K562 (cell line): Measurements from ENCODE around the gene ZNF780B. TPM values are rescaled to one million over a fixed set of nuclear protein-coding genes. Genes with fewer than 3 reads are reported as not detected.
A peak's percentile ranks its signal among the peaks of the same experiment; 100 is the strongest.

Experiments
- CCAR2 ChIP-seq: fragments of 200-400 bp; formaldehyde crosslinking; IDR thresholded peaks from 2 replicates; pipeline ENCODE4 v1.6.1; 2017; ENCODE audit warnings: mild to moderate bottlenecking, low read depth, low read length
- E4F1 ChIP-seq: fragments of 250-450 bp; sonication (Bioruptor Pico); IDR thresholded peaks from 2 replicates; pipeline ENCODE4 v1.5.0; 2021; ENCODE audit warnings: mild to moderate bottlenecking, borderline replicate concordance
- EHMT2 ChIP-seq: fragments of 450-650 bp; IDR thresholded peaks from 2 replicates; pipeline ENCODE4 v1.6.1; 2018; ENCODE audit warnings: antibody characterized with exemption
- FOXO4 ChIP-seq: fragments of 450-650 bp; formaldehyde crosslinking; IDR thresholded peaks from 2 replicates; pipeline ENCODE4 v1.4.0; 2020; ENCODE audit warnings: mild to moderate bottlenecking, moderate library complexity
- HNRNPH1 ChIP-seq: fragments of 200-400 bp; formaldehyde crosslinking; optimal IDR thresholded peaks from 2 replicates; pipeline ENCODE3; 2017; ENCODE audit warnings: low read depth, mild to moderate bottlenecking, low read length, moderate library complexity
- ID3 ChIP-seq, 2 experiments: fragments of 250-450 bp in 1 of 2; fragments of 450-650 bp in 1 of 2; sonication (Bioruptor Pico) in 1 of 2; IDR thresholded peaks; 2 replicates each; pipeline versions ENCODE4 v1.6.1 to v1.8.0; 2016 to 2021; ENCODE audit warnings: mild to moderate bottlenecking in 2 of 2, moderate library complexity in 2 of 2, missing compliant biosample characterization in 1 of 2, missing genetic modification characterization in 1 of 2
- JUND ChIP-seq, 2 experiments: IDR thresholded peaks; 2 replicates in 1 of 2; 3 replicates in 1 of 2; pipeline ENCODE4 v1.6.1; 2011; ENCODE audit warnings: borderline replicate concordance in 2 of 2, low read depth in 2 of 2, low read length in 2 of 2, improper control_type of control experiment in 1 of 2, missing biosample characterization in 1 of 2, missing genetic modification characterization in 1 of 2, missing genetic modification reagents in 1 of 2
- KAT2B ChIP-seq: IDR thresholded peaks from one replicate; pipeline ENCODE4 v1.6.1; 2012; ENCODE audit warnings: low read depth, mild to moderate bottlenecking, control low read depth, inconsistent platforms, low read length, moderate library complexity
- KLF10 ChIP-seq: fragments of 250-450 bp; sonication (Bioruptor Pico); IDR thresholded peaks from 2 replicates; pipeline ENCODE4 v1.6.1; 2021; ENCODE audit warnings: matching md5 sums
- NELFE ChIP-seq: IDR thresholded peaks from 2 replicates; pipeline ENCODE4 v1.6.1; 2011; ENCODE audit warnings: mild to moderate bottlenecking; ENCODE audit not compliant: insufficient read depth, insufficient read length
- PHTF2 ChIP-seq: fragments of 250-450 bp; sonication (Bioruptor Pico); IDR thresholded peaks from 2 replicates; pipeline ENCODE4 v1.5.0; 2021; ENCODE audit warnings: mild to moderate bottlenecking
- PTTG1 ChIP-seq: fragments of 450-650 bp; IDR thresholded peaks from 2 replicates; pipeline ENCODE4 v1.6.1; 2016; ENCODE audit warnings: low read depth, mild to moderate bottlenecking, missing genetic modification characterization, missing compliant biosample characterization
- RBFOX2 ChIP-seq: fragments of 200-400 bp; formaldehyde crosslinking; IDR thresholded peaks from 2 replicates; pipeline ENCODE4 v1.6.1; 2017; ENCODE audit warnings: low read depth, mild to moderate bottlenecking, low read length, moderate library complexity
- RFX7 ChIP-seq: fragments of 250-450 bp; sonication (Bioruptor Pico); IDR thresholded peaks from 2 replicates; pipeline ENCODE4 v1.5.1; 2021; ENCODE audit warnings: mild to moderate bottlenecking
- RNF219 ChIP-seq: fragments of 250-450 bp; sonication (Bioruptor Pico); IDR thresholded peaks from 2 replicates; pipeline ENCODE4 v1.5.0; 2022; ENCODE audit warnings: mild to moderate bottlenecking
- SAP30 ChIP-seq: fragments of 200-600 bp; sonication (generic); IDR thresholded peaks from 2 replicates; pipeline ENCODE4 v1.6.1; 2012; ENCODE audit warnings: borderline replicate concordance, low read depth, mild to moderate bottlenecking, moderate library complexity, low read length, control low read depth, inconsistent platforms; ENCODE audit not compliant: insufficient read depth, poor library complexity, severe bottlenecking
- SMARCB1 ChIP-seq: IDR thresholded peaks from 2 replicates; pipeline ENCODE4 v1.6.1; 2011; ENCODE audit warnings: improper control_type of control experiment, low read depth; ENCODE audit not compliant: insufficient read length
- THRAP3 ChIP-seq: fragments of 450-650 bp; IDR thresholded peaks from 2 replicates; pipeline ENCODE4 v1.6.1; 2016; ENCODE audit warnings: mild to moderate bottlenecking, inconsistent platforms, borderline replicate concordance
- ZNF764 ChIP-seq: fragments of 250-450 bp; sonication (Bioruptor Pico); IDR thresholded peaks from 2 replicates; pipeline ENCODE4 v1.4.0; 2020; ENCODE audit warnings: low read depth, mild to moderate bottlenecking, moderate library complexity
- polyA plus RNA-seq, 8 experiments: library from polyadenylated mRNA; depleted of rRNA in 4 of 8; stranded (reverse) in 5 of 8; unstranded in 3 of 8; fragments of >200 nt; fragmentation: Nextera tagmentation in 2 of 8; fragmentation: Illumina TruSeq in 1 of 8; extraction: Ambion mirVana in 2 of 8; extraction: Trizol in 1 of 8; gene quantifications; 2 replicates each; pipeline versions ENCODE4 v1.2.1 to v1.2.3, GENCODE V29; 2011 to 2014; ENCODE audit warnings: inconsistent platforms in 1 of 8, missing spikeins in 1 of 8
- total RNA-seq, 7 experiments: library from RNA; depleted of rRNA in 6 of 7; stranded (reverse); fragments of >200 nt in 6 of 7; fragmentation: Illumina TruSeq in 2 of 7; extraction: Trizol in 2 of 7; gene quantifications; 2 replicates each; pipeline versions ENCODE4 v1.2.1 to v1.2.3, GENCODE V29; 2011 to 2021; ENCODE audit warnings: low replicate concordance in 1 of 7

ZNF780B gene
- total and polyA plus RNA-seq, 9 of the 15 experiments (the other 6 are each of a cell fraction or from before 2014, with no cell fraction given): 3.9 to 18.4 (median 8.8) TPM

- no peak for TF ChIP-seq JUND (IDR thresholded peaks at IDR 0.05; ENCODE audit: borderline replicate concordance, low read depth, low read length)
- TF ChIP-seq JUND (tag; IDR thresholded peaks at IDR 0.05; ENCODE audit: borderline replicate concordance, low read depth, low read length): no peak
- TF ChIP-seq HNRNPH1: no peak
- TF ChIP-seq KLF10 (CRISPR knock-in tag): no peak
- TF ChIP-seq ZNF764: no peak
- TF ChIP-seq EHMT2: 0 out of 2 replicates have a peak, but pooled peaks have one; percentile 20
- no peak for TF ChIP-seq PHTF2 (CRISPR knock-in tag)
- TF ChIP-seq PTTG1 (tag): no peak
- no peak for TF ChIP-seq SMARCB1
- no peak for TF ChIP-seq RFX7 (CRISPR knock-in tag)
- no peak for TF ChIP-seq FOXO4 (CRISPR knock-in tag)
- no peak for TF ChIP-seq KAT2B
- no peak for TF ChIP-seq NELFE
- TF ChIP-seq RNF219 (CRISPR knock-in tag): no peak
- no peak for TF ChIP-seq E4F1 (CRISPR knock-in tag)
- no peak for TF ChIP-seq THRAP3
- TF ChIP-seq RBFOX2: peak; percentile 93
- TF ChIP-seq SAP30: peak; percentile 62
- no peak for TF ChIP-seq ID3 (CRISPR knock-in tag; IDR thresholded peaks at IDR 0.05)
- peak; percentile 51; the same call in 1 of the 2 replicates for TF ChIP-seq ID3 (tag; IDR thresholded peaks at IDR 0.05)
- no peak for TF ChIP-seq CCAR2
Observed at GRCh38 chr19:40090241-40091204, 34.5 kb upstream of the ZNF780B start, which contains the start of gene ZNF780A (continued).
